ENCODE data around the gene RCCD1. TPM values are rescaled to one million over a fixed set of nuclear protein-coding genes. Genes with fewer than 3 reads are reported as not detected.

RCCD1 gene
- total and polyA plus RNA-seq, 2 of the 8 experiments (the other 6 are each of a cell fraction or from before 2014, with no cell fraction given) = 9.9 to 18.8 TPM

GRCh38 chr15:90913398-90913944 is 41.2 kb upstream of the RCCD1 start (continued):
- no peak for TF ChIP-seq CHD7 (IDR thresholded peaks at IDR 0.05; ENCODE audit: insufficient replicate concordance, low read length)
- TF ChIP-seq POLR2A (IDR thresholded peaks at IDR 0.05; ENCODE audit: control extremely low read depth in 1 of 2, low read depth in 2 of 2, low read length in 2 of 2) = no peak
- TF ChIP-seq SUZ12 (IDR thresholded peaks at IDR 0.05; ENCODE audit: low read length) = no peak
- TF ChIP-seq EP300 (IDR thresholded peaks at IDR 0.05; ENCODE audit: borderline replicate concordance in 1 of 2, low read depth in 2 of 2, low read length in 2 of 2) = no peak
- no peak for TF ChIP-seq TAF7 (optimal IDR thresholded peaks at IDR 0.05; ENCODE audit: borderline replicate concordance, low read depth, low read length)

Measured in H1 (cell line).